B cell (primary cell): Measurements from ENCODE around the gene PEX6.

Experiments used
- EZH2 ChIP-seq: IDR thresholded peaks from 2 replicates; pipeline ENCODE4 v1.6.1; 2012; ENCODE audit warnings: borderline replicate concordance, low read depth, mild to moderate bottlenecking, moderate library complexity, low read length; ENCODE audit not compliant: insufficient read depth, poor library complexity, severe bottlenecking
- TF ChIP-seq, protein P1 (sequence below): fragments of 200-600 bp; IDR thresholded peaks from one replicate; pipeline ENCODE4 v1.8.0; 2022; ENCODE audit warnings: antibody characterized with exemption, mild to moderate bottlenecking

DNA sequence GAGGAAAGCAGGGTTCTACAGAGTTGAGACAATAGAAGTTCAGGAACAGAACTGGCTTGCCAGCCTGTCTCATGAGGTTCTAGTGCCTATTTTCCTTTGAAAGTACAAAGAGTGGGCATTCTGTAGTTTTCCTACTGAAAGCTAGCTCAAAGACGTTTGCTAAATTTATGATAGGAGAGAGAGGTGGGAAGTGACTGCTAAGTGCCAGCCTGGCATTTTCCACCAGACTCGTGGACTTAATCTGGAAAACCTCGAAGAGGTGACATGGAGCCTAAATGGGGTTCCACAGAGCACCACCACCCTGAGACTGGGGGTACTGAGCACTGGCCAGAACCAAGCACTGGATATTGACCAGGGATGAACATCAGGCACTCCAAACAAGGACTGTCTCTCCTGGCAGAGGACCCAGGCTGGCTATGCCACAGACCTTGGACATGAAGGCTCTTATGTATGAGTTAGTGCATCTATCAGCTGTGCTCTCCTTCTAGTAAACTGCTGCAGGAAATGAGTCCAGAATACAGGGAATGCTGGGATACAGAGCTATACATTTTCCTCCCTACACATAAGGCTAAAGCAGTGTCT is 7.1 kb downstream of the PEX6 start:
- TF ChIP-seq, protein P1, sequence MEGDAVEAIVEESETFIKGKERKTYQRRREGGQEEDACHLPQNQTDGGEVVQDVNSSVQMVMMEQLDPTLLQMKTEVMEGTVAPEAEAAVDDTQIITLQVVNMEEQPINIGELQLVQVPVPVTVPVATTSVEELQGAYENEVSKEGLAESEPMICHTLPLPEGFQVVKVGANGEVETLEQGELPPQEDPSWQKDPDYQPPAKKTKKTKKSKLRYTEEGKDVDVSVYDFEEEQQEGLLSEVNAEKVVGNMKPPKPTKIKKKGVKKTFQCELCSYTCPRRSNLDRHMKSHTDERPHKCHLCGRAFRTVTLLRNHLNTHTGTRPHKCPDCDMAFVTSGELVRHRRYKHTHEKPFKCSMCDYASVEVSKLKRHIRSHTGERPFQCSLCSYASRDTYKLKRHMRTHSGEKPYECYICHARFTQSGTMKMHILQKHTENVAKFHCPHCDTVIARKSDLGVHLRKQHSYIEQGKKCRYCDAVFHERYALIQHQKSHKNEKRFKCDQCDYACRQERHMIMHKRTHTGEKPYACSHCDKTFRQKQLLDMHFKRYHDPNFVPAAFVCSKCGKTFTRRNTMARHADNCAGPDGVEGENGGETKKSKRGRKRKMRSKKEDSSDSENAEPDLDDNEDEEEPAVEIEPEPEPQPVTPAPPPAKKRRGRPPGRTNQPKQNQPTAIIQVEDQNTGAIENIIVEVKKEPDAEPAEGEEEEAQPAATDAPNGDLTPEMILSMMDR, result no peak
- TF ChIP-seq EZH2, result no peak
